Measurements from ENCODE around the gene KCNK3.
A peak's percentile ranks its signal among the peaks of the same experiment; 100 is the strongest.

The KCNK3 gene

DNA sequence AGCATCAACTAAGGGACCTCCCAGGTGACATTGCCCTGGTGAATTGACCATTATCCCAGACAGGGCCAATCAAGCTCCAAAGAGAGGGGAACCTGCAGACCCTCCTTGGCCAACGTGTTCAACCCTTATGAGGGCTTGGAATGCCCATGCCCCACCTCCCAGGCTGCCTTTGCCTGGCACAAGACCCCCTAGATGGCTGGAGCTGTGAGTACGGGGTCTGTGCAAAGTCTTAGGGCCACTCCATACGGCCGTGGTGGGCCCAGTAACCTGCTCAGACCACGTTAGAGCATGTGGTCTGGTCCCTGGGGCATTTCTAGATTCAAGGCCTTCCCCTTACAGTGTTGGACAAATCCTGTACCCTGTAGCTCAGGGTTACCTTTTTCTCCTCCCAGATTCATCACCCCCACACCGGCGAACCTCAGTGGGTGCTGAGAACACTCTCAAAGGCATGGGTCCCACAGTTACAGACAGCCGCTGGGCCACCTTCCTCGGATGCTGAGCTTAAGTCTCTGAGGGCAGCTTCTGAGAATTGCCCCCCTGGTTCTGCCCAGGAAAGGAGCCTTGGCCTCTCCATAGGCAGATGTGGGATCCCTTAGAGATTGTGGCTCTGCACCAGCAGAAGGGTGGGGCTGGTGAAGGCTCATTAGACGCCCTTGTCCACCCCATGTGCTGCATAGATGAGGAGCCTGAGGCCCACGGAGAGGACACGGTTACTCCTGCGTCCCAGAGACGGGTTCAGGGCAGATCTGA is 18.3 kb upstream of the KCNK3 start:
- no peaks in the 10 kb centered on the region for H3K36me3 ChIP-seq (ENCODE audit: control insufficient read depth in 1 of 2, insufficient read depth in 2 of 2, low read depth in 1 of 2, low read length in 2 of 2)
- 79% methylated on average over 14 of the region's 14 CpGs for WGBS
- H2BK5ac ChIP-seq (ENCODE audit: low read depth, low read length, poor library complexity, severe bottlenecking), result no peak overlapping the region
- H3K9ac ChIP-seq (ENCODE audit: low read length), result no peak overlapping the region
- H3K14ac ChIP-seq (ENCODE audit: low read length in 2 of 2), result no peak overlapping the region
- no peaks in the 10 kb centered on the region for H3K4me1 ChIP-seq (ENCODE audit: control insufficient read depth, insufficient read depth, low read depth, low read length)
- no peak overlapping the region for H2AK5ac ChIP-seq (ENCODE audit: low read length, severe bottlenecking)
- no peak overlapping the region for H3K4ac ChIP-seq (ENCODE audit: low read depth in 1 of 2, low read length in 2 of 2)
- no peak overlapping the region for H3K4me3 ChIP-seq (ENCODE audit: insufficient read depth in 1 of 2, low read depth in 1 of 2, low read length in 2 of 2)
- H2AFZ ChIP-seq (ENCODE audit: low read depth, low read length), result no peak overlapping the region
- no peak overlapping the region for H2BK15ac ChIP-seq (ENCODE audit: low read depth, poor library complexity, severe bottlenecking)
- H3K4me2 ChIP-seq (ENCODE audit: low read length, poor library complexity, severe bottlenecking), result no peak overlapping the region
- H3K27me3 ChIP-seq (ENCODE audit: control insufficient read depth in 1 of 2, insufficient read depth in 1 of 2, low read length in 2 of 2), result peaks cover 34 to 66% of the 10 kb centered on the region in 2 experiments
- H3K18ac ChIP-seq (ENCODE audit: low read depth in 1 of 2, low read length in 2 of 2), result no peak overlapping the region
- H2BK12ac ChIP-seq (ENCODE audit: low read length in 2 of 2), result no peak overlapping the region
- H3K79me1 ChIP-seq (replicated peaks; ENCODE audit: low read length, poor library complexity, severe bottlenecking), result no peaks in the 10 kb centered on the region
- H3K9me3 ChIP-seq (ENCODE audit: control insufficient read depth, low read length), result no peaks in the 10 kb centered on the region
- H4K91ac ChIP-seq (ENCODE audit: low read length), result no peak overlapping the region
- no peak overlapping the region for H3K23ac ChIP-seq (ENCODE audit: low read length in 2 of 2)
- no peak overlapping the region for H3K27ac ChIP-seq (ENCODE audit: low read length, poor library complexity, severe bottlenecking)
- H4K8ac ChIP-seq (ENCODE audit: low read length), result no peak overlapping the region
- no peak overlapping the region for H2BK120ac ChIP-seq (ENCODE audit: low read depth, low read length)
- no peak for DNase-seq

DNA sequence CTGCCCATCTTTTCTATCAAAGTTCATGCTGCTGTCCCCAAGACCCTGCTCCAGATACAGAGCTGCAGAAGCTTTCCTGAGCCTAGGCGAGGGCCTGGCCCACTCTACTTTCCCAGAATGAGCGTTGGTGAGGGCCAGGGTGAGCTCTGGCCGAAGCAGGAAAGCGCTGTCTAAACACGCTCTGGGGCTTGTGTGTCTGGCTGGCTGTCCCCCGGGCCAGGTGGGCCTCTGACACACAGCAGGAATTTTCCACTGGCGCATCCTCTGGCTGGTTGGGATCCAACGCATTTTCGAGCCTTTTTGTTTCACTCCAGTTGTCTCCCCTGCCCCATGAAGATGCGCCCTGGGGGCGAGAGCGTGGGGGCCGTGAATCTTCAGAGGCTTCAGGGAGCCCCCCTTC is 17.8 kb upstream of the KCNK3 start:
- no peak overlapping the region for H4K8ac ChIP-seq (ENCODE audit: low read length)
- H3K4me2 ChIP-seq (ENCODE audit: low read length, poor library complexity, severe bottlenecking), result no peak overlapping the region
- no peak overlapping the region for H2AFZ ChIP-seq (ENCODE audit: low read depth, low read length)
- no peak overlapping the region for H3K18ac ChIP-seq (ENCODE audit: low read depth in 1 of 2, low read length in 2 of 2)
- no peaks in the 10 kb centered on the region for H3K79me1 ChIP-seq (replicated peaks; ENCODE audit: low read length, poor library complexity, severe bottlenecking)
- no peak overlapping the region for H3K4me3 ChIP-seq (ENCODE audit: insufficient read depth in 1 of 2, low read depth in 1 of 2, low read length in 2 of 2)
- WGBS, result 74% methylated on average over 13 of the region's 13 CpGs
- H3K9ac ChIP-seq (ENCODE audit: low read length), result no peak overlapping the region
- H3K27me3 ChIP-seq (ENCODE audit: control insufficient read depth in 1 of 2, insufficient read depth in 1 of 2, low read length in 2 of 2), result peaks cover 40 to 72% of the 10 kb centered on the region in 2 experiments
- H3K4me1 ChIP-seq (ENCODE audit: control insufficient read depth, insufficient read depth, low read depth, low read length), result no peaks in the 10 kb centered on the region
- no peak for DNase-seq
- no peak overlapping the region for H2BK120ac ChIP-seq (ENCODE audit: low read depth, low read length)
- no peak overlapping the region for H3K4ac ChIP-seq (ENCODE audit: low read depth in 1 of 2, low read length in 2 of 2)
- no peak overlapping the region for H2BK5ac ChIP-seq (ENCODE audit: low read depth, low read length, poor library complexity, severe bottlenecking)
- H2BK15ac ChIP-seq (ENCODE audit: low read depth, poor library complexity, severe bottlenecking), result no peak overlapping the region
- no peak overlapping the region for H3K27ac ChIP-seq (ENCODE audit: low read length, poor library complexity, severe bottlenecking)
- no peak overlapping the region for H3K14ac ChIP-seq (ENCODE audit: low read length in 2 of 2)
- no peak overlapping the region for H2BK12ac ChIP-seq (ENCODE audit: low read length in 2 of 2)
- H3K9me3 ChIP-seq (ENCODE audit: control insufficient read depth, low read length), result no peaks in the 10 kb centered on the region
- H3K36me3 ChIP-seq (ENCODE audit: control insufficient read depth in 1 of 2, insufficient read depth in 2 of 2, low read depth in 1 of 2, low read length in 2 of 2), result no peaks in the 10 kb centered on the region
- H4K91ac ChIP-seq (ENCODE audit: low read length), result no peak overlapping the region
- H3K23ac ChIP-seq (ENCODE audit: low read length in 2 of 2), result no peak overlapping the region
- H2AK5ac ChIP-seq (ENCODE audit: low read length, severe bottlenecking), result no peak overlapping the region

- Histone ChIP-seq H4K8ac (ENCODE audit: low read length) (no peak overlapping the region), H2AK5ac (ENCODE audit: low read length, severe bottlenecking) (no peak overlapping the region), H3K9ac (ENCODE audit: low read length) (no peak overlapping the region), H3K4me2 (ENCODE audit: low read length, poor library complexity, severe bottlenecking) (no peak overlapping the region), H4K91ac (ENCODE audit: low read length) (no peak overlapping the region), H2BK15ac (ENCODE audit: low read depth, poor library complexity, severe bottlenecking) (no peak overlapping the region), H3K9me3 (ENCODE audit: control insufficient read depth, low read length) (no peaks in the 10 kb centered on the region), H2BK12ac (ENCODE audit: low read length in 2 of 2) (no peak overlapping the region), H2AFZ (ENCODE audit: low read depth, low read length) (no peak overlapping the region), H2BK120ac (ENCODE audit: low read depth, low read length) (no peak overlapping the region), H3K23ac (ENCODE audit: low read length in 2 of 2) (no peak overlapping the region), H3K4me3 (ENCODE audit: insufficient read depth in 1 of 2, low read depth in 1 of 2, low read length in 2 of 2) (no peak overlapping the region), H2BK5ac (ENCODE audit: low read depth, low read length, poor library complexity, severe bottlenecking) (no peak overlapping the region), H3K27me3 (ENCODE audit: control insufficient read depth in 1 of 2, insufficient read depth in 1 of 2, low read length in 2 of 2) (peaks cover 43 to 69% of the 10 kb centered on the region in 2 experiments), H3K36me3 (ENCODE audit: control insufficient read depth in 1 of 2, insufficient read depth in 2 of 2, low read depth in 1 of 2, low read length in 2 of 2) (no peaks in the 10 kb centered on the region), H3K27ac (ENCODE audit: low read length, poor library complexity, severe bottlenecking) (no peak overlapping the region), H3K4ac (ENCODE audit: low read depth in 1 of 2, low read length in 2 of 2) (no peak overlapping the region), H3K79me1 (replicated peaks; ENCODE audit: low read length, poor library complexity, severe bottlenecking) (no peaks in the 10 kb centered on the region), H3K14ac (ENCODE audit: low read length in 2 of 2) (peak overlapping the region in 1 of 2 experiments; percentile 46), H3K18ac (ENCODE audit: low read depth in 1 of 2, low read length in 2 of 2) (no peak overlapping the region), H3K4me1 (ENCODE audit: control insufficient read depth, insufficient read depth, low read depth, low read length) (no peaks in the 10 kb centered on the region)
- DNase-seq, result no peak
- 93% methylated on average over 6 of the region's 6 CpGs for WGBS
These were observed 16.8 kb upstream of the KCNK3 start for GRCh38 chr2:26675651-26676255.

- H2AK5ac ChIP-seq (ENCODE audit: low read length, severe bottlenecking), result no peak overlapping the region
- no peak overlapping the region for H2AFZ ChIP-seq (ENCODE audit: low read depth, low read length)
- no peak overlapping the region for H3K14ac ChIP-seq (ENCODE audit: low read length in 2 of 2)
- no peak overlapping the region for H4K8ac ChIP-seq (ENCODE audit: low read length)
- no peaks in the 10 kb centered on the region for H3K4me1 ChIP-seq (ENCODE audit: control insufficient read depth, insufficient read depth, low read depth, low read length)
- H2BK15ac ChIP-seq (ENCODE audit: low read depth, poor library complexity, severe bottlenecking), result no peak overlapping the region
- H3K18ac ChIP-seq (ENCODE audit: low read depth in 1 of 2, low read length in 2 of 2), result no peak overlapping the region
- H3K23ac ChIP-seq (ENCODE audit: low read length in 2 of 2), result no peak overlapping the region
- DNase-seq, result no peak
- H3K27me3 ChIP-seq (ENCODE audit: control insufficient read depth in 1 of 2, insufficient read depth in 1 of 2, low read length in 2 of 2), result peaks cover 47 to 65% of the 10 kb centered on the region in 2 experiments
- no peak overlapping the region for H3K9ac ChIP-seq (ENCODE audit: low read length)
- no peak overlapping the region for H2BK5ac ChIP-seq (ENCODE audit: low read depth, low read length, poor library complexity, severe bottlenecking)
- no peaks in the 10 kb centered on the region for H3K9me3 ChIP-seq (ENCODE audit: control insufficient read depth, low read length)
- 89% methylated on average over 3 of the region's 4 CpGs for WGBS
- no peak overlapping the region for H4K91ac ChIP-seq (ENCODE audit: low read length)
- no peak overlapping the region for H2BK120ac ChIP-seq (ENCODE audit: low read depth, low read length)
- H3K79me1 ChIP-seq (replicated peaks; ENCODE audit: low read length, poor library complexity, severe bottlenecking), result no peaks in the 10 kb centered on the region
- H3K4me2 ChIP-seq (ENCODE audit: low read length, poor library complexity, severe bottlenecking), result no peak overlapping the region
- H3K36me3 ChIP-seq (ENCODE audit: control insufficient read depth in 1 of 2, insufficient read depth in 2 of 2, low read depth in 1 of 2, low read length in 2 of 2), result no peaks in the 10 kb centered on the region
- H2BK12ac ChIP-seq (ENCODE audit: low read length in 2 of 2), result no peak overlapping the region
- peak overlapping the region in 1 of 2 experiments; percentile 12 for H3K4me3 ChIP-seq (ENCODE audit: insufficient read depth in 1 of 2, low read depth in 1 of 2, low read length in 2 of 2)
- H3K4ac ChIP-seq (ENCODE audit: low read depth in 1 of 2, low read length in 2 of 2), result no peak overlapping the region
- H3K27ac ChIP-seq (ENCODE audit: low read length, poor library complexity, severe bottlenecking), result no peak overlapping the region
These were observed 14.5 kb upstream of the KCNK3 start for GRCh38 chr2:26678035-26678434.

Measured in mesenchymal stem cell (in vitro differentiated cells and primary cell).